ENCODE data around the gene TMEM183A.
"Not testable (repeated sequence)": the region's sequence is repeated elsewhere in the genome, so short reads cannot be mapped to it uniquely, and the experiment has no call there.

The TMEM183A gene

DNA sequence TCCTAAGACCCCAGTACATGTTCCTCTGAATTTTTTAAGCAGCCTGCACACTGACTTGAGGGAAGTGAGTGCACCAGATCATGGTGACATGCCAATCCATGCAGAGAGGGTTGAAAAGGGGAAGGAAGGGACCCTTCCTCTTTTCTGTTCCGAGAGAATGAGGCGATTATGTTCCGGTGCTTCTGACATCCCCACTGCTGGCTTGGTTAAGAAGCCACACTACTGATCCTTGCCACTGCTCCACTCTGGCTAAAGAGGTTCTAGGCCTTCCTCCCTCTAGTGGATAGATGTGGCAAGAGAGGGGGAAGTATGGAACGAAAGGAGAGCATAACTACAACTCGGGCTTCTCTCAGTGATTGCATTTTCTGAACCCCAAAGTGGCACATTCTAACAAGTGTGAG lies 38.3 kb upstream of the TMEM183A start:
- Histone ChIP-seq H3K9ac (ENCODE audit: low read length) (no peak overlapping the region), H3K4me3 (ENCODE audit: low read length) (no peak overlapping the region)

GRCh38 chr1:202972046-202972445 lies 35.1 kb upstream of the TMEM183A start:
- Histone ChIP-seq H3K36me3 (ENCODE audit: control insufficient read depth, insufficient read depth, low read length) (no peaks in the 10 kb centered on the region), H3K9me3 (ENCODE audit: control insufficient read depth, low read length) (no peaks in the 10 kb centered on the region), H3K4me3 (ENCODE audit: low read length) (no peak overlapping the region), H3K9ac (ENCODE audit: low read length) (no peak overlapping the region), H3K27me3 (ENCODE audit: control insufficient read depth, insufficient read depth, low read length) (no peaks in the 10 kb centered on the region), H3K4me1 (ENCODE audit: control insufficient read depth, insufficient read depth, low read length) (peaks cover 17% of the 10 kb centered on the region)

More for the DNA sequence above, 38.3 kb upstream of the TMEM183A start:
- no peaks in the 10 kb centered on the region for H3K9me3 ChIP-seq (ENCODE audit: control insufficient read depth, low read length)
- H3K4me1 ChIP-seq (ENCODE audit: control insufficient read depth, insufficient read depth, low read length) = peaks cover 43% of the 10 kb centered on the region
- no peaks in the 10 kb centered on the region for H3K27me3 ChIP-seq (ENCODE audit: control insufficient read depth, insufficient read depth, low read length)
- H3K36me3 ChIP-seq (ENCODE audit: control insufficient read depth, insufficient read depth, low read length) = no peaks in the 10 kb centered on the region

- no peak overlapping the region for H3K4me3 ChIP-seq (ENCODE audit: low read length)
- H3K9ac ChIP-seq (ENCODE audit: low read length) = no peak overlapping the region
- H3K4me1 ChIP-seq (ENCODE audit: control insufficient read depth, insufficient read depth, low read length) = no peaks in the 10 kb centered on the region
- H3K36me3 ChIP-seq (ENCODE audit: control insufficient read depth, insufficient read depth, low read length) = no peaks in the 10 kb centered on the region
- H3K9me3 ChIP-seq (ENCODE audit: control insufficient read depth, low read length) = no peaks in the 10 kb centered on the region
- no peaks in the 10 kb centered on the region for H3K27me3 ChIP-seq (ENCODE audit: control insufficient read depth, insufficient read depth, low read length)
These were observed 32.3 kb upstream of the TMEM183A start for GRCh38 chr1:202974856-202975255.

DNA sequence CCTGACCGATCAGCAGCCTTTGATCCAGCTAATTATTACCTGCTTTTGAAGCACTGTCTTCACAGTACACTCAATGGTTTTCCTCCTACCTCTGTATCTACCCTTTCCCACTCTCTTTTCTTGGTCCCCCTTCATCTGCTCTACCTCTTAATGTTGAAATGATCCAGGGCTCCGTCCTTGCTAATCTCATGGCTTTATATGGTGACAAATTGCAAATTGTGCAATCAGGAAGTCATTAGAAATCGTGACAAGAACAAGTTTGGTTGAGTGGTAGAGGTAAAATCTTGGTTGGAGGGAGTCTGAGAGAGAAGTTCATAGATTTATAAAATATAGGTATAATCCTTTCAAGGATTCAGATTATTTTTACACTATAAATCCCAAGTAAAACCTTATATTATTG lies 30.5 kb upstream of the TMEM183A start:
- H3K27me3 ChIP-seq (ENCODE audit: control insufficient read depth, insufficient read depth, low read length) = no peaks in the 10 kb centered on the region
- H3K9me3 ChIP-seq (ENCODE audit: control insufficient read depth, low read length) = no peaks in the 10 kb centered on the region
- H3K4me1 ChIP-seq (ENCODE audit: control insufficient read depth, insufficient read depth, low read length) = no peaks in the 10 kb centered on the region
- H3K36me3 ChIP-seq (ENCODE audit: control insufficient read depth, insufficient read depth, low read length) = no peaks in the 10 kb centered on the region
- no peak overlapping the region for H3K9ac ChIP-seq (ENCODE audit: low read length)
- no peak overlapping the region for H3K4me3 ChIP-seq (ENCODE audit: low read length)

- no peaks in the 10 kb centered on the region for H3K27me3 ChIP-seq (ENCODE audit: control insufficient read depth, insufficient read depth, low read length)
- H3K9me3 ChIP-seq (ENCODE audit: control insufficient read depth, low read length) = no peaks in the 10 kb centered on the region
These were observed 27.7 kb upstream of the TMEM183A start for GRCh38 chr1:202979459-202979858.

DNA sequence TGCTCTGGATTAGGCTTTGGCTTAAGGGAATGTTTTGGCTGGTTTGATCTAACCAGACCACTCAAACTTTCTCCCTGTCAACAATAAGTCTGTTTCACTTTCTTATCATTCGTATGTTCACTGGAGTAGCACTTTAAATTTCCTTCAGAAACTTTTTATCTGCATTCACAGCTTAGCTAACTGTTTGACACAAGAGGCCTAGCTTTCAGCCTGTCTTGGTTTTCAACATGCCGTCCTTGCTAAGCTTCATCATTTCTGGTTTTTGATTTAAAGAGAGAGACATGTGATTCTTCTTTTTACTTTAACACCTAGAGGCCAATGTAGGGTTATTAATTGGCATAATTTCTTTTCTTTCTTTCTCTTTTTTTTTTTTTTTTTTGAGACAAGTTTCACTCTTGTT lies 25.2 kb upstream of the TMEM183A start:
- H3K36me3 ChIP-seq (ENCODE audit: control insufficient read depth, insufficient read depth, low read length) = no peaks in the 10 kb centered on the region
- H3K4me3 ChIP-seq (ENCODE audit: low read length) = no peak overlapping the region
- H3K27me3 ChIP-seq (ENCODE audit: control insufficient read depth, insufficient read depth, low read length) = no peaks in the 10 kb centered on the region
- H3K9me3 ChIP-seq (ENCODE audit: control insufficient read depth, low read length) = no peaks in the 10 kb centered on the region
- H3K9ac ChIP-seq (ENCODE audit: low read length) = no peak overlapping the region
- no peaks in the 10 kb centered on the region for H3K4me1 ChIP-seq (ENCODE audit: control insufficient read depth, insufficient read depth, low read length)

More at GRCh38 chr1:202979459-202979858, 27.7 kb upstream of the TMEM183A start:
- no peaks in the 10 kb centered on the region for H3K4me1 ChIP-seq (ENCODE audit: control insufficient read depth, insufficient read depth, low read length)
- H3K36me3 ChIP-seq (ENCODE audit: control insufficient read depth, insufficient read depth, low read length) = no peaks in the 10 kb centered on the region
- no peak overlapping the region for H3K9ac ChIP-seq (ENCODE audit: low read length)
- H3K4me3 ChIP-seq (ENCODE audit: low read length) = no peak overlapping the region

- Histone ChIP-seq H3K4me1 (ENCODE audit: control insufficient read depth, insufficient read depth, low read length) (no peaks in the 10 kb centered on the region), H3K9ac (ENCODE audit: low read length) (no peak overlapping the region), H3K9me3 (ENCODE audit: control insufficient read depth, low read length) (no peaks in the 10 kb centered on the region), H3K27me3 (ENCODE audit: control insufficient read depth, insufficient read depth, low read length) (no peaks in the 10 kb centered on the region), H3K36me3 (ENCODE audit: control insufficient read depth, insufficient read depth, low read length) (no peaks in the 10 kb centered on the region), H3K4me3 (ENCODE audit: low read length) (no peak overlapping the region)
These were observed 24.3 kb upstream of the TMEM183A start for GRCh38 chr1:202982715-202983430.

DNA sequence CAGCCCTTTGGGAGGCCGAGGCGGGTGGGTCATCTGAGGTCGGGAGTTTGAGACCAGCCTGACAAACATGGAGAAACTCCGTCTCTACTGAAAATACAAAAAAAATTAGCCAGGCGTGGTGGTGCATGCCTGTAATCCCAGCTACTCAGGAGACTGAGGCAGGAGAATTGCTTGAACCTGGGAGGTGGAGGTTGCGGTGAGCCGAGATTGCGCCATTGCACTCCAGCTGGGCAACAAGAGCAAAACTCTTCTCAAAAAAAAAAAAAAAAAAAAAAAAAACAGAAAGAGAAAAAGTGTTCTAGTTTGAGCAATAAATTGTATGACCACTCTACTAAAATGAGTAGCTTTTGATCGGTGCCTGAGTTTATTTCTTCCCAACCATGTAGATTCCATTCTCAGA lies 21.1 kb upstream of the TMEM183A start:
- H3K4me3 ChIP-seq (ENCODE audit: low read length); H3K4me1 ChIP-seq (ENCODE audit: control insufficient read depth, insufficient read depth, low read length); H3K9ac ChIP-seq (ENCODE audit: low read length); H3K36me3 ChIP-seq (ENCODE audit: control insufficient read depth, insufficient read depth, low read length); H3K27me3 ChIP-seq (ENCODE audit: control insufficient read depth, insufficient read depth, low read length); H3K9me3 ChIP-seq (ENCODE audit: control insufficient read depth, low read length): not testable (repeated sequence)

- Histone ChIP-seq H3K4me3 (ENCODE audit: low read length) (no peak overlapping the region), H3K9ac (ENCODE audit: low read length) (no peak overlapping the region), H3K36me3 (ENCODE audit: control insufficient read depth, insufficient read depth, low read length) (no peaks in the 10 kb centered on the region), H3K27me3 (ENCODE audit: control insufficient read depth, insufficient read depth, low read length) (no peaks in the 10 kb centered on the region), H3K4me1 (ENCODE audit: control insufficient read depth, insufficient read depth, low read length) (no peaks in the 10 kb centered on the region), H3K9me3 (ENCODE audit: control insufficient read depth, low read length) (no peaks in the 10 kb centered on the region)
These were observed 19.9 kb upstream of the TMEM183A start for GRCh38 chr1:202987255-202987654.

DNA sequence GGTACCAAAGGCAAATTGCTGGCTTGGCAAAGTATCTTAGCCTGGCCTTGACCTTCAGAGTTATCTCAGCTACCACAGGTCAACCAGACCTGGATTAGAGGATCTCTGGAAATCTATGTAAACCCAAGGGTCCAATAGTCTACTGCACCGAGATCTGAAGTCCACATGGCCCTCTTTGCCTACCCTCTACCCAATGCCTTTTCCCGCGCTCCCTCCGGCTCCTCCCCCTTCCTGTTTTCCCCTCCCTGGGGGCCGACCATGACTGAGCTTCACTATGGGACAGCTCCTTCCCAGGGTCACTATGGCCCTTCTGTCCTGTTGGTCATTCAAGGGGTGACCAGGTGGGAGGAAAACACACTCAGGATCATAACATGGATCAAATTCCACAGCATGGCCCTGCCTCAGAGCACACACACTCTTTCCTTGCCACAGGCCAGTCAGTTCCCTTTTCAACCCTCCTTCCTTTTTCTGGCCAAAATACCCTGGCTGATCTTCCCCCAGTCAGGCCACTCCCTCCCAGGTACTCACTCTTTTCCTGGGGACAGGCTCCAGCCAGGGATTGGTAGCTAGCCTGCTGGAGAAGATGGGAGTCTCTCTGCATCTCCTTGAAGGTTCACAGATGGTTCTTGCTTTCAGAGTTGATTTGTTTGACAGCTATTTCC lies 19.1 kb upstream of the TMEM183A start:
- no peak overlapping the region for H3K9ac ChIP-seq (ENCODE audit: low read length)
- no peaks in the 10 kb centered on the region for H3K9me3 ChIP-seq (ENCODE audit: control insufficient read depth, low read length)
- no peak overlapping the region for H3K4me3 ChIP-seq (ENCODE audit: low read length)
- no peaks in the 10 kb centered on the region for H3K4me1 ChIP-seq (ENCODE audit: control insufficient read depth, insufficient read depth, low read length)
- H3K27me3 ChIP-seq (ENCODE audit: control insufficient read depth, insufficient read depth, low read length) = no peaks in the 10 kb centered on the region
- no peaks in the 10 kb centered on the region for H3K36me3 ChIP-seq (ENCODE audit: control insufficient read depth, insufficient read depth, low read length)

- Histone ChIP-seq H3K9me3 (ENCODE audit: control insufficient read depth, low read length) (no peaks in the 10 kb centered on the region), H3K36me3 (ENCODE audit: control insufficient read depth, insufficient read depth, low read length) (no peaks in the 10 kb centered on the region), H3K9ac (ENCODE audit: low read length) (no peak overlapping the region), H3K27me3 (ENCODE audit: control insufficient read depth, insufficient read depth, low read length) (peaks cover 3% of the 10 kb centered on the region), H3K4me1 (ENCODE audit: control insufficient read depth, insufficient read depth, low read length) (no peaks in the 10 kb centered on the region), H3K4me3 (ENCODE audit: low read length) (no peak overlapping the region)
These were observed 17.3 kb upstream of the TMEM183A start for GRCh38 chr1:202989879-202990278.

DNA sequence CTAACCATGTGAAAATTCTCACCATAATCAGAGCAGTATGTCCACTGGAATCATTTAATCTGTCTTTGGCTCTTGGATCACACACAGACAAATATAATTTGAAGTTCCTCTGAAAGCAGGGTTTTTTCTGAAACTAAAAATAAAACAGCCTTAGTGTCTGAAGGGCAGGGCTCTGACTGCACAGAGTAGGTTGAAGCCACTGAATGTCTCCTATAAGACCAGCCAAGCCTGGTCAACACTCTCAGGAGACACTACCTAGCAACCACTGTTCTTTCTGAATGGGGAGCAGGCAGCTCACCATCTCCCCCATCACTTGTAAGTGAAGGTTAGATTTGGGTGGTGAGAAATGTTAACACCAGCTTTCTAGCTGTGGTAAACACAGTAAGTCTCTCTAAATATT lies 16.1 kb upstream of the TMEM183A start:
- Histone ChIP-seq H3K4me3 (ENCODE audit: low read length) (no peak overlapping the region), H3K27me3 (ENCODE audit: control insufficient read depth, insufficient read depth, low read length) (peaks cover 6% of the 10 kb centered on the region), H3K36me3 (ENCODE audit: control insufficient read depth, insufficient read depth, low read length) (no peaks in the 10 kb centered on the region), H3K9ac (ENCODE audit: low read length) (no peak overlapping the region), H3K9me3 (ENCODE audit: control insufficient read depth, low read length) (no peaks in the 10 kb centered on the region), H3K4me1 (ENCODE audit: control insufficient read depth, insufficient read depth, low read length) (no peaks in the 10 kb centered on the region)

Data from mucosa of stomach (tissue), 1 donor.